ENCODE data around the gene LEMD1.
"Not testable (repeated sequence)": the region's sequence is repeated elsewhere in the genome, so short reads cannot be mapped to it uniquely, and the experiment has no call there.

Gene LEMD1

DNA sequence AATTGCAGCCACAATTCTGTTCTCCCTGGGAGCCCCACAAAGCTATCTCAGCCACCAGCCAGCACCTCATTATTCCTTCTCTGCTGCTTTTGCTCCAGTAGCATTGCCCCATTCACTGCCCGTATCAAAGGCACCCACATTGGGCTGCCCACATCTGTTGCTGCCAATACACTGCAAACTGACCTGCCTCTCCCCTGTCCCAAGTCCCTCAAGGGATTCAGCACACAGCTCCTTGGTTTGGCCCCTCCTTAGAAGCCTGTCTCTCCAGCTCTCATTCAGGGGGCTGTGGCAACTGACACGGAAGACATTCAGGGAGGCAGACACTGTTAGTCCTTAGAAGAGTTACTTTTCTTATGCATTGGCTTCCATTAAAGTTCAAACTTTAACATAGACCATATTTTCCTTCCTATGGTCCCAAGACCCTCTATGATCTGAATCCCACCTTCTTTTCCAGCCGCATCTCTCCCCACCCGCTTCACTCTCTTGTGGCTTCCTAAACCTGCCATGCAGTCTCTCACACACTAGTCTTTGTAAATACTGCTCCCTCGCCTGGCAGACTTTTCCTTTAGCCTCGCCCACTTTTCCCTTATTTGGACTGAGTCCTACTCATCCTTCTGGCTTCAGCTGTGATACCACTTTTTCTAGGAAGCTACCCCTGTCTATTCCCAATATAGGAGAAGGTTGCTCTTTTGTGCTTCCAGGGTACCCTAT lies 45.9 kb downstream of the LEMD1 start:
- DNase-seq: no peak

DNA sequence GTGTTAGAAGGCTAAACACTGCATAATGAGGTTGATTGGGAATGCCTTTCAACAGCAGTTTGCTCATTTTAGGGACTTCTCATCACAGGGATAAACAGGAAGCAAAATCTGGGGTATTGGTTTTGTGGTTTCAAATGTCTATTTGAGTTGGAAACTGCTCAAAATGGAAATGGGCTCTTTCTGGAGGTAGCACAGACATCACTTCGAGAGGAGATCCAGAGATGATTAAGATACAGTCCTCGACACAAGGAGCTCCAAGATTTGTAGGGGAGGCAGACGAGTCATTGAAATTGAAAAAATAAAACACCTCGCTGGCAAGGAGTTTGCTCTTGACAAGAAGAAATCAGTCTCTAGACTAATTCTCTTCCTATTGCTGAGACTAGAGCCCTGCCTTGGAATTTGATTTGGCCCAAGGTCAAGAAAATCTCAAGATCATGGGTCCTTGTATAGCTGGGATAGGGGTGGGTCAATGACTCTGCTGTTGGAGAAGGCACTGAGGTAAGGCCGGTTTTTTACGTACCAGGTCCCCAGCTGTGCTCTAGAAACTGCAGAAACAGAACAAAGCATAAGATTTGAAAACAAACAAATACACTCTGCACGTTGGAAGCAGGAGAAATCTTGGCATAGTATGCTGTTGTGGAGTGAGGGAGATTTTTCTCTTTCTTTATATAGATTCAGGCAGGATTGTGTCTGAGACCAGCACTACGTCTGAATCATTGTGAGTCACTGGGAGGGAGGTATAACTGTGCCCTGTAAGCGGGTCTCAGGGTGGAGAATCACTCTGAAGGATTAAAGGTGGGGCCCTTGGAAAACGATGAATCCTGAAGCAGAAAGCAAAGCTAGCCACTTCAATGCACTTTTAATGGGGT lies 47.4 kb downstream of the LEMD1 start:
- no peak for DNase-seq

DNA sequence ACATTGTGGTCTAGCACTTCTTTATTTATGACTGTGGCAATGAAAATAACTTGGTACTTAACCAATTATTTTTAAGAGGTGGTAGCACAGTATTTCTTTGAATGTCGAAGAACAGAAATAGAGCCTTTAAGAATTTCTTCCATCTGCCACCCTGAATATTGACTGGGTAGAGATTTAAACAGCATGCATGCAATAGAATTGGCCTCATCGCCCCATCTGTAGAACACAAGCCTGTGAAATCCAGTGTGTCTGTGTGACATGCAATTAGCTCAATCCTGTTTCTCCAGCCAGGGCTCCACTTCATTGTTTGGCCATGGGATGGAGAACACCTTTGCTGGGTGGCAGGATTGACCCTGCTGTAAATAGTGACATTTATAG lies 48.1 kb downstream of the LEMD1 start:
- DNase-seq: no peak

DNA sequence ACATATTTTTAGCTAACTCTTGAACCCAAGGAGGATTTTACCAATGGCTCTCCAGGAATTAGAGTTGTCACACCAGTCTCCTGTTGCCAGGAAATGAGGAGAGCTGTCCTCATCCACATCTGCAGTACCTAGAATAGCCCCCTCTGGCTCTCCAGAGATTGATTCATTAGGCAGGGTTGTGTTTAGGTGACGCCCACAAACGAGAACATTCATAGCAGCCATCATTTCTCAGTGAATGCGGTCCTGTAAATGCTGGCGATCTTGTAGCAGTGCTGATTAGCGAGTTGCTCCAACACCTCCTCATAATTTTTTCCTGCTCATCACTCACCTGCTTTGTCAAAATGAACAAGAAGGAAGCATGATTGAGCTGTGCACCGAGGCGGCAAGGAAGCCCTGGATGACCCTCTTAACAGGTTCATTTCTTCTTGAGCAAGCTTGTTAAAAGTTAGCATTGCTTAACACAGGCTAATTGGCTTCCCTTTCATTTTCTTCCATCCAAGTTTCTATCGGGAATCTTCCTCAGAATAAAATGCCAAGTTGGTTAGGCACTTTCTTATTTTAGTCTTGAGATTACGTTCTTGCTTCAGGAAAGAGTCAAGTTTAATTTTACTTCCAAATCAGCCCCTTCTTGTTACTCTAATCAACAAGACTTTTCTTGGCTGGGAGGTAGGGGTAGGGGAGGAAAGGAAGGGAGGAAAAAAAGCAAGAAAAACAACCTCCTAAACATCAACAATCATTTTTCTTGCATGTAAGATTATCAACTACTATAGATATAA lies 48.6 kb downstream of the LEMD1 start:
- DNase-seq: no peak

DNA sequence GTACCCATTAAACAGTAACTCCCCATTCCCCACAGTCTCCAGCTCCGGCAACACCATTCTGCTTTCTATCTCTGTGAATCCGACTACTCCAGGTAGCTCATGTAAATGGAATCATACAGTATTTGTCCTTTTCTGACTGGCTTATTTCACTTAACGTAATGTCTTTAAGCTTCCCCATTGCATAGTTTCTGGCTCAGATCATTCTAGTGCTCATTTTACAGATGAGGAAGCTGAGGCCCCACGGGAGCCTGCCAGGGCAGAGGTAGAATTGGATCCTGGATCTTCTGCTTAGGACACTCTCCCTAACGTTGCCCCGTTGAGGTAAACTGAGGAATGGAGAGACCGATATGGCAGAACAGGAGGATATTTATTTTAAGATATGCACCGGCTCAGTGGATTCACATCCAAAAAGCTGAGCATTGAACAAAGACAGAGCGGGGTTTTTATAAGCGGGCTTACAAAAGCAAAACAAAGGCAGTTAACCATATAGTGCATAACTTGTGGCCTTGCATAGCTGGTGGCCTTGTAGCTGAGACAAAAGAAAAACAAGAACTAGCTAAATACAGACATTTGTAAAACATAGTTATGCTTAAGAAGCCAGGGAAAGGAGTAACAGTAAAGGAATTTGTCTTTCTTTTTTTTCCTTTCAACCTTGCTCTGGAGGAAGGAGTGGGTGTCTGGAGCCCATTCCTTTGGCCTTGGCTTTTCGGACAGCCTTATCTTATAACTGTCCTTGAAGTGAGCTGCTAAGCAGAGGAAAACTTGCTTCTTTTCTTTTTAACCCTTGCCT lies 49.8 kb downstream of the LEMD1 start:
- no peak for DNase-seq

DNA sequence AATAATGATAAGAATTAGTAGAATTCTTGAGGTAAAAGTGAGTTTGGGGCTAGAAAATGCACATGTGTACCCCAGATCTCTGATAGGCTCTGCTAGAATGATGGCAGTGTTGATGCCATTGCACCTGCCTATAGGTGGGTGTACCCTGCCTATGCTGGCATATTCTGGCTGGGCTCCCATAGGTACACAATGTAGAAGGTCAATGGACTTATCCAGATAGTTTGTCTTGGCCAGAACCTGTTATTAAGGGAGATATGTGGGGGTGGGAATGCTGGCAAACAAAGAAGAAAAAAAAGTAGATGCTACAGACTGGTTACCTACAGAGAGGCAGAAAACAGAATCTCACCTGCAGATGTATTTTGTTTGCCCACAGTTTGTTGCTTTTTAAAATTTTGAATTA lies 51.1 kb downstream of the LEMD1 start:
- DNase-seq: no peak

DNA sequence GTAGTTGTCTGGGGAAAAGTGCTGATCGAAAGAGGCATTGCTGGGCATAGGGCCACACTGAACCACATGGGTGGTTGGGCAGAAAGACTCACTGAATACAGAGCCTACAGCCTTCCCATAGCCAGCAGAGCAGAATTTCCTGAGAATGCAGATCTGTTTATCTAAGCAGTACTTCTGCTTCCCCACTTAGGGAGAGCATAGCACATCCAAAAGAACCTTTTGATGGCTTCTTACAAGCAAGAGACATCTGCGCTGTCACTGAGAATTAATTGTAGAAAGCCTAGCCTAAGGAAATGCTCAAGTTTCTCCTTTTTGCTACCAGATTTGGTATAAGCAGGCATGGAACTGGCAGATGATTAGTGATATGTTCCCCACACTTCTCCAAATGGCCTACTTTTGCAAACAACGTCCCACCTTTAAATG lies 52.1 kb downstream of the LEMD1 start:
- DNase-seq: no peak

DNA sequence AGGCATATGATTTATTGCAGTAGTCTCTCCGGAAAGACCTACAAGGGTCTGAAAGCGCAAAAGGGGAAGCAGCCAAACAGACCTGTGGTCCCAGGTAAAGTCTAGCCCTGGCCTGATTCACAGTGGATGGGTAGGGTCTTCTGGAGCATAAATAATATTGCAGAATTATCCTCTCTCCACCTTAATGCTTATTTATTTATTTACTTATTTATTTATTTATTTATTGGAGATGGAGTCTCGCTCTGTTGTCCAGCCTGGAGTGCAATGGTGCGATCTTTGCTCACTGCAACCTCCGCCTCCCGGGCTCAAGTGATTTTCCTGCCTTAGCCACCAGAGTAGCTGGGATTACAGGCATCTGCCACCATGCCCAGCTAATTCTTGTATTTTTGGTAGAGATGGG lies 53.4 kb downstream of the LEMD1 start:
- no peak for DNase-seq

DNA sequence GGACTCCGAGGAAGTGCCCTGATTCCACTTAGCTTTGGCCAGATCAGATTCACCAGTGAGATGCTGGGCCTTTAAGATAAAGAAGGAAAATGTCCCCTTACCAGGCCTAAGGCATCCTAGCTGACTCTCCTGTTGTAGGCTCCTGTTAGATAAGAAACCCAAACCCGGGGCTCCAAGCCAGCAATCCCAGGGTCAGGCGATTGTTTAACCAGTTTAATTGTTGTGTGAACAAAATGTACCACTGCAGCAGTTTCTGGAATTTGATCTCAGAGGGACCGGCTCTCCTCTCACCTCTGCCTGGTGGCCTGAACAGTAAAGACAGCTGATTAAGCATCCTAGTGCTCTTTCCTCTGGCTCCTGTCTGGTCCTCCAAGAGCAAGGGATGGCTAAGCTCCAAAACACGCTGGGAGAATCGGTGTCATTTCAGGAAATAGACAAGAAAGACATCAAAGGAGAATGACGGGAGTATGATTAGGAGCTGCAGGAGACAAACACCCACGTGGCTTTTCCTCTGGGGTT lies 55.9 kb downstream of the LEMD1 start:
- no peak for DNase-seq

DNA sequence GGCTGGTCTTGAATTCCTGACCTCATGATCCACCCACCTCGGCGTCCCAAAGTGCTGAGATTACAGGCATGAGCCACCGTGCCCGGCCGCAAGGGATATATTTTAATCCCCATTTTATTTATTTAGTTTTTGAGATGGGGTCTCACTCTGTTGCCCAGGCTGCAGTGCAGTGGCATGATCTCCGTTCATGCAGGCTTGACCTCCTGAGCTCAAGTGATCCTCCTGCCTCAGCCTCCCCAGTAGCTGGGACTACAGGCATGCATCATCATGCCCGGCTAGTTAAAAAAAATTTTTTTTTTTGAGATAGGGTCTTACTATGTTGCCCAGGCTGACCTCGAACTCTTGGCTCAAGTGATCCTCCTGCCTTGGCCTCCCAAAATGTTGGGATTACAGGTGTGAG lies 56.8 kb downstream of the LEMD1 start:
- not testable (repeated sequence) for DNase-seq

DNA sequence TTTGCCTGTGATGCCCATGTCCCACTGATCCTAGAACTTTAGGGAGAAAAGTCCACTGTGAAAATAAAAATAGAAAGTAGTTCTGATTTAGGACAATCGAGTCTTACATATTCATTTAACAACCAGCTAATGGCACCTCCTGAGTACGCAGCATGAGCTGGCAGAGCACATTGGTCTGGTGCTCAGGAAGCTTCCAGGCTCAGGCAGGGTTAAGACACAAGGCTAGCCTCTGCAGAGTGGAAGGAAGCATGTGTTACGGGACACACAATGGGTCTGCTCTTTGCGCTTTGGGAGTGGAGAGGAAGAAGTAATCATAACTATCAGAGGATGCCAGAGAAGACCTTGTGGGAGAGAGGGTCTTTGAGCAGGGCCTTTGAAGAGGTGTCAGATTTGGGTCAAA lies 61.0 kb downstream of the LEMD1 start:
- no peak for DNase-seq

DNA sequence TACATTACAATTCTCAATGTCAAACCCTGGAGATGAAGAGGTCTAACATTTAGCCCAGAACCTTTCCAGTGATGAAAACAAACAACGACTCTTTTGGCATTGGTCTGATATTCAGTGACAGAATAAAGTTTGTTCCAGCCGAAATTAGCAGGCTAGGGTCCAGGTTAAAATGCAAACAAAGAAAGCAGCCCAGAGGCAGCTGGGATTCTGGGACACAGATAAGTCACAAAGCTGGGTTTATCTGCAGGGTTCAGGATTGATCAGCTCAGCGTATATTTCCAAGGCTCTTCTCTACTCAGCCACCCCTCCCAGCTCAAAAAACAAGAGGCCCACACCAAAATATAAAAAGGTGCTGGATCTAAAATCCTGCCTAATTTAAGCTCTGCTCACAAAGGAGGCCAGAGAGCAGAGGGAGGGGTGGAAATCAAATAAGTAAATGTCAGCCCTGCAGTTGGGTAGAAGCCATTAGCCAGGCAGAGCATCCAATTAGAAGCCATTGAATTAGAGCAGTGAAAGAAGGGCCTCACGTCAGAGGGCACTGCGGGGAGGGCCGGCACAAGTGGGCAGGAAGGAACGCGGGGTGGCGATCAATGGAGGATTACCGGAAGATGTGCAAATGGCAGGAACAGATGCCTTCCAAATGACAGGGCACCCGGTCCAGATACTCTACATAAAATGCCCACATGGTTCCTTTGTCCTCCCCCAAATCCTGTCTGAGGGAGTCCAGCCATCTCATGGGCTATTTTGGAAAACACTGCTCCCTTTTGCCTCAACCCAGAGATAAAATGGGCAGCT lies 61.9 kb downstream of the LEMD1 start:
- DNase-seq: no peak

DNA sequence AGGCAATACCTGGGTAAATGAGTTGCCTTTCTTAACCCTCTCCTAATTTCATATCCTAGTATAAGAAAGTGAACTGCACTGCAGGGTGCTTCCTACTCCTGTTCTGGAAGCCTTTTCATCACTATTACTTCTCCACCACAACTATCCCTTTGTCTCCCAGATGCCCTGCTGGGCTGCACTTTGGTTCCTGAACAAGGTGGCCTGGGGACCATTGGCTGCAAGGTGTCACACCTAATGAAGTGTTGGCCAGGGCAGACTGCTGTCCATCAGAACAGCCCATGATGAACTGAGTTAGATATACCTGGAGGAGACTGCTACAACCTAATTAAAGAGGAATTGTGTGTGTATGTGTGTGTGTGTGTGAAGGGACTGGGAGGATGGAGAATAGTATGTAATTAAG lies 63.3 kb downstream of the LEMD1 start:
- DNase-seq: no peak

DNA sequence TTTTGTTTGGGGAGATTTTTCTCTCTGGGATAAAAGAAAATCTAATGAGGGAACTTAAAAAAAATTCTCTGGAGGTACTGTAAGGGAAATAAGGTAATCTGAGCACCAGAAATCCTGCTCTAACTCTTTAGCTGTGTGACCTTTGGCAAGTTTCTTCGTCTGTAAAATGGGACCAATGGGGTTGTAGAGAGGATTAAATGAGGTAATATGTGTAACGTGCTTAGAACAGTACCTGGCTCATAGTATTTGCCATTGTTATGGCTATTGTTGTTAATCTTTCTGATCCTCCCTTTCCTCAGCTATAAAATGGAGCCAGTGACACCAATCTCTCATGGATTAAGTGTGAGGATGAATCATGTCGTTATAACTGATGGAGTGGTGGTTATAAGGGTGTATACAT lies 64.3 kb downstream of the LEMD1 start:
- no peak for DNase-seq

DNA sequence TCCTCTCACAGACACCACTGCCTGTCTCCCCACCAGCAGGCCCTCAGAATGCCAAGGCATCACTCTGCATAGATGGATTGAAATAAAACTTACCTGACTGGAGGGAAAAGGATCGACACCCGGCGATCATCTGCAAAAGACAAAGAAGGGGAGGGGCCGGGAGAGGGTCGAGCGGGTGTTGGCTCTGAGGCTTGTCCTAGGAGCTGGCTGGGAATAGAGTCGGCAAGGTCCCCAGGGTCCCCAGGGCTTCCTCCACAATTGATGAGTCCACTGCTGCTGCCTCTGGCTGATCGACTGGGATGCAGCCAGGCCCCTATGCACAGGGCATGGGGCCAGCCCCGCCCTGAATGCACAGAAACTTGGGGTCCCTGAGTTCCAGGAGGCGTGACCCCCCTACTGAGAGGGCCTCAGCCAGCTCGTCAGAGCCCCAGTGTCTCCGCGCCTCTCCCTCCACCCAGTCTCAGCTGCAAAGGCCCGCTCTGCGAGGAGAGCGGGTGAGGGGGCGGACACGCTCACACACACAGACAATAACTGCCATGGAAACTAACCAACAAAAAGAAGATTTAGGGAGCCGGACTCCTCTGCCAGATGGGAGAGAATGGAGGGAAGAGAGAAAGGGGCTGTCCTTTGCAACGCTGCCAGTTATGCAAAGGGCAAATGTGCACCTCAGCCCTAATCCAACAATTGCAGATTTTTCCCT lies 65.3 kb downstream of the LEMD1 start, which contains the start of gene KLHDC8A:
Gene KLHDC8A, minus strand, starts transcription at position 483 of the 700 bp plus-strand sequence. CDS start 13,318 bp downstream, outside the sequence.
- DNase-seq: no peak

DNA sequence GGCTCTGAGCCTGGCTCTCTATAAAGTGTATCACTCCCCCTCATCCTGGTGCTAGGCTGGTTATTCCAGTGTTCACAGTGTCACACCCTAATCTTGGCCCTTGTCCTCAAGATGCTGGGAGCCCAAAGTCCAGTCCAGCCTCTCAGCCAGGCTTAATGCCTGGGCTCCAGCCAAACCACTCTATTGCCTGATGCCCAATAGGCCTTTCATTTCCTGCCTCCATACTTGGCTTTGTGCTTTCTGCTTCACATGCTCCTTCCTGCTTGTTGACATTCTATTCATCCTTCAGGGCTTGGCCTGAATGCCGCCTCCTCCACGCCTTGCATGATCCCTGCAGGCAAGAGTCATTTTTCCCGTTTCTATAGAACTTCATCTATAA lies 66.8 kb downstream of the LEMD1 start:
- no peak for DNase-seq

DNA sequence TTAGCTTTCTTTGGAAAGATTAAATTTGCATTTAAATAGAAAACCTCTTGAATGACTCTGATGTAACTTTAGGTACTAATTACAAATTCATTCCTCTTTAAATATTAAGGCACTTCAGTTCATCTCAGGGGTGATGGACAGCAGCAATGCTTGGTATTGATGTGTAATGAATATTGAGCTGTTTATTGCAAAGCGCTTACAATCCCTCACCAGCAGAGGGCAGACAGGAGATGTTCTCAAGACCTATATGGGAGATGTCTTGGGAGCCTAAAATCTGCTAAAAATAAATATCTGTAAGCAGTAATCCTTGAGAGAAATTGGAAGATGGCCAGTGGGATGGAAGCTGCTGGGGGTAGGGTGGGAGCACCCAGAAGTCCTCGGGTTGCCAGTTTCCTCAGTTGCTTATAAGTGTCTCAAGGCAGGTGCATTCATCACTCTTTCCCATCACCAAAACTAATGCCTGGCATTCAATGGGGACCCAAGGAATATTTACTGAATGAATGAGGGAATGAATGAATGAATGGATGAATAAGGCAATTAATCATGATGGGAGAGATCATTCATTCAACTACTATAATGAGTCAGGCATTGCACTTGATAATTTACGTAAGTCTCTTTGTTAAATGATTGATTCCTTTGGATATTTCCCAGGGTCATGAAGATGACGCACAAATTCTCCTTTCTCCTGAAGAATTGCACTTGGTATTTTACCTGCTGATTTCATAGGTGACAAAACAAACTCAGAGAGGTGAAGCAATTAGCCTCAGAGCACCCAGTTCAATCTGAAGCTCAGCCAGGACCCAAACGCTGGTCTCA lies 67.4 kb downstream of the LEMD1 start:
- peak; percentile 55 to 71 for DNase-seq

DNA sequence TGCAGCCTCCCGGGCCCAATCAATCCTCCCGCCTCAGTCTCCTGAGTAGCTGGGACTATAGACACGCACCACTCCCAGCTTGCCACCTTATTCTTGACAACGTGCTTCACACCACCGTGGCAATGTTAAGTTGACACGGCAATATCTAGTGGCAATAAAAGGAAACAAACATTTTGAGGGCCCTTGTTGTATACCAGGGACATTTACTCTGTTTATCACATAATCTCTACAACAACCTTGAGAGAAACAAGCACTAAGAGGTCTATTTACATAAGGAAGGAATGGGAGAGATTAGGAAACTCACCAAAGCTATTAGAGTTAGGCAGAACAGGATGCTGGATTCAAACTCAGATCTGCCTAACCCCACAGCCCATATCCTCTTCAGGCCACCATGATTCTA lies 68.2 kb downstream of the LEMD1 start:
- DNase-seq: no peak

DNA sequence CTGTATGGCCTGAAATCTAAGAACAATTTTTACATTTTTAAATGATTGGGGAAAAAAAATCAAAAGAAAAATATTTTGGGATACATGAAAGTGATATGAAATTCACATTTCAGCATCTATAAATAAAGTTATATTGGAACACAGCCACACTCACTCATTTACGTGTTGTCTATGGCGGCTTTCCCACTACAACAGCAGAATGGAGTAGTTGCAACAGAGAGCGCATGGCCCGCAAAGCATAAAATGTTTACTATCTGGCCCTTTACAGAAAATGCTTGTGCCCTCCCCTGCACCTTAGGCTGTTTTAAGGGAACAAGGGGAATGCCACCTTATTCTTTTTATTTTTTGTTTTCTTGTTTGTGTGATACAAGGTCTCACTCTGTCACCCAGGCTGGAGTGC lies 68.7 kb downstream of the LEMD1 start:
- DNase-seq: no peak

All from activated CD4-positive, alpha-beta T cell treated with anti-CD3 and anti-CD28 coated beads, Interleukin-2, amount 50 U/mL, for 48 hours (primary cell).